ENCODE data around the gene MYH7.

MYH7 gene

GRCh38 chr14:23380197-23380914 lies 55.1 kb downstream of the MYH7 start:
- Histone ChIP-seq H4K20me1 (ENCODE audit: low read depth, low read length) (no peaks in the 10 kb centered on the region), H2AFZ (ENCODE audit: low read depth, low read length, severe bottlenecking) (no peak overlapping the region), H3K4me3 (ENCODE audit: insufficient read depth, low read length, poor library complexity, severe bottlenecking) (no peak overlapping the region), H3K4me2 (ENCODE audit: low read depth, low read length, poor library complexity, severe bottlenecking) (no peak overlapping the region), H3K79me2 (ENCODE audit: insufficient read depth, low read length) (no peaks in the 10 kb centered on the region), H3K9ac (ENCODE audit: low read length) (no peak overlapping the region), H3K9me3 (ENCODE audit: insufficient read depth, low read length) (no peaks in the 10 kb centered on the region), H3K27me3 (ENCODE audit: low read length) (no peaks in the 10 kb centered on the region), H3K36me3 (ENCODE audit: low read length) (no peaks in the 10 kb centered on the region), H3K9me2 (replicated peaks; ENCODE audit: insufficient read depth, low read length) (no peaks in the 10 kb centered on the region), H3K27ac (ENCODE audit: low read depth, low read length) (no peak overlapping the region), H3F3A (ENCODE audit: insufficient read depth) (no peaks in the 10 kb centered on the region)
- TF ChIP-seq CTCF (IDR thresholded peaks at IDR 0.05; ENCODE audit: insufficient read depth, low read length, poor library complexity, severe bottlenecking) (no peak), EZH2phosphoT487 (conservative IDR thresholded peaks at IDR 0.05; ENCODE audit: low read length) (no peak)

- H3F3A ChIP-seq (ENCODE audit: insufficient read depth): no peaks in the 10 kb centered on the region
- no peaks in the 10 kb centered on the region for H3K9me2 ChIP-seq (replicated peaks; ENCODE audit: insufficient read depth, low read length)
- no peaks in the 10 kb centered on the region for H3K27me3 ChIP-seq (ENCODE audit: low read length)
- H3K4me2 ChIP-seq (ENCODE audit: low read depth, low read length, poor library complexity, severe bottlenecking): no peak overlapping the region
- no peaks in the 10 kb centered on the region for H4K20me1 ChIP-seq (ENCODE audit: low read depth, low read length)
- no peaks in the 10 kb centered on the region for H3K9me3 ChIP-seq (ENCODE audit: insufficient read depth, low read length)
- H3K9ac ChIP-seq (ENCODE audit: low read length): no peak overlapping the region
- TF ChIP-seq CTCF (IDR thresholded peaks at IDR 0.05; ENCODE audit: insufficient read depth, low read length, poor library complexity, severe bottlenecking): peak; percentile 88
- TF ChIP-seq EZH2phosphoT487 (conservative IDR thresholded peaks at IDR 0.05; ENCODE audit: low read length): no peak
- H3K27ac ChIP-seq (ENCODE audit: low read depth, low read length): no peak overlapping the region
- H2AFZ ChIP-seq (ENCODE audit: low read depth, low read length, severe bottlenecking): no peak overlapping the region
- H3K4me3 ChIP-seq (ENCODE audit: insufficient read depth, low read length, poor library complexity, severe bottlenecking): no peak overlapping the region
- no peaks in the 10 kb centered on the region for H3K36me3 ChIP-seq (ENCODE audit: low read length)
- no peaks in the 10 kb centered on the region for H3K79me2 ChIP-seq (ENCODE audit: insufficient read depth, low read length)
These were observed 55.9 kb downstream of the MYH7 start for GRCh38 chr14:23379366-23380196.

- Histone ChIP-seq H3K9me3 (ENCODE audit: insufficient read depth, low read length) (no peaks in the 10 kb centered on the region), H3K27me3 (ENCODE audit: low read length) (no peaks in the 10 kb centered on the region), H3K79me2 (ENCODE audit: insufficient read depth, low read length) (no peaks in the 10 kb centered on the region), H3K9ac (ENCODE audit: low read length) (no peak overlapping the region), H3K36me3 (ENCODE audit: low read length) (no peaks in the 10 kb centered on the region), H3K4me2 (ENCODE audit: low read depth, low read length, poor library complexity, severe bottlenecking) (no peak overlapping the region), H3K4me3 (ENCODE audit: insufficient read depth, low read length, poor library complexity, severe bottlenecking) (no peak overlapping the region), H4K20me1 (ENCODE audit: low read depth, low read length) (no peaks in the 10 kb centered on the region), H3F3A (ENCODE audit: insufficient read depth) (no peaks in the 10 kb centered on the region), H2AFZ (ENCODE audit: low read depth, low read length, severe bottlenecking) (no peak overlapping the region), H3K27ac (ENCODE audit: low read depth, low read length) (no peak overlapping the region), H3K9me2 (replicated peaks; ENCODE audit: insufficient read depth, low read length) (no peaks in the 10 kb centered on the region)
- TF ChIP-seq CTCF (IDR thresholded peaks at IDR 0.05; ENCODE audit: insufficient read depth, low read length, poor library complexity, severe bottlenecking) (no peak), EZH2phosphoT487 (conservative IDR thresholded peaks at IDR 0.05; ENCODE audit: low read length) (no peak)
These were observed 56.7 kb downstream of the MYH7 start for GRCh38 chr14:23378612-23379220.
